ENCODE results near the gene LRP10.
A peak's percentile ranks its signal among the peaks of the same experiment; 100 is the strongest.

The LRP10 gene

GRCh38 chr14:22923746-22924145 lies 52.2 kb downstream of the LRP10 start:
- no peak for DNase-seq

GRCh38 chr14:22925513-22925912 lies 54.0 kb downstream of the LRP10 start:
- DNase-seq, result no peak

GRCh38 chr14:22926316-22926715 lies 54.8 kb downstream of the LRP10 start:
- no peak for DNase-seq

GRCh38 chr14:22928237-22929103 lies 56.9 kb downstream of the LRP10 start:
- DNase-seq, result peak; percentile 11

GRCh38 chr14:22929104-22929960 lies 57.8 kb downstream of the LRP10 start, which contains the start of gene PRMT5:
Gene PRMT5, minus strand, starts transcription at chr14:22929376. Its CDS starts 15 bp downstream, at chr14:22929361.
- peak; percentile 98 for DNase-seq

- no peak for DNase-seq
Observed at GRCh38 chr14:22929961-22930364, 58.4 kb downstream of the LRP10 start.
